Transverse colon (tissue), 4 donors: Measurements from ENCODE around the gene RCAN2.

Experiments used
- POLR2A ChIP-seq: fragments of 450-650 bp; IDR thresholded peaks from one replicate; pipeline ENCODE4 v1.6.1; 2016; ENCODE audit warnings: antibody characterized with exemption, mild to moderate bottlenecking, moderate library complexity
- POLR2AphosphoS5 ChIP-seq, 3 donors: sonication (generic); formaldehyde crosslinking; IDR thresholded peaks; one replicate each; pipeline ENCODE4 v1.6.1; 2016; ENCODE audit warnings: antibody characterized with exemption in 3 of 3
- TF ChIP-seq, protein P1 (sequence below), 5 experiments: fragments of 200-600 bp in 3 of 5; fragments of 450-650 bp in 2 of 5; sonication (generic) in 3 of 5; IDR thresholded peaks; 1 replicate in 2 of 5; 2 replicates in 3 of 5; pipeline ENCODE4 v1.5.1; 2016 to 2017; ENCODE audit warnings: antibody characterized with exemption in 5 of 5, inconsistent platforms in 3 of 5, mild to moderate bottlenecking in 2 of 5, moderate library complexity in 1 of 5

DNA sequence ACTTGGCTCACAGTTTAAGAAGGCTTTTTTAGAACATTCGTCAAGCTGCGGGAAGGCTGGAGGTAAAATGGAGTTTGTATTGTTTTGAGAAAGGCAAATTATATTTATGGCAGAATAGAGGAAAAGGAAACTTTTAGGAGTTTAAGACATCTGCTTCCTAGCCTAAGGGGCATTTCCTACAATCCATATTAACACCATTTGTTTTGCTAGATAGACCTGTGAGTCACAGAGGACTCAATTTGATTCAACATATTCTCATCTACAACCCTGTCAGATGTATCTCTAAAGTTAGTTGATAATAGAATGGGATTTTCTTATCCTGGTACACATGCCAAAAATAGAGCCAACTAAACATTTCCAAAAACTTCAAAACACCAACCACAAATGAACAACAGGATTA lies 35.0 kb downstream of the RCAN2 start:
- TF ChIP-seq POLR2A (no peak), POLR2AphosphoS5 (IDR thresholded peaks at IDR 0.05) (no peak)
- TF ChIP-seq, protein P1, sequence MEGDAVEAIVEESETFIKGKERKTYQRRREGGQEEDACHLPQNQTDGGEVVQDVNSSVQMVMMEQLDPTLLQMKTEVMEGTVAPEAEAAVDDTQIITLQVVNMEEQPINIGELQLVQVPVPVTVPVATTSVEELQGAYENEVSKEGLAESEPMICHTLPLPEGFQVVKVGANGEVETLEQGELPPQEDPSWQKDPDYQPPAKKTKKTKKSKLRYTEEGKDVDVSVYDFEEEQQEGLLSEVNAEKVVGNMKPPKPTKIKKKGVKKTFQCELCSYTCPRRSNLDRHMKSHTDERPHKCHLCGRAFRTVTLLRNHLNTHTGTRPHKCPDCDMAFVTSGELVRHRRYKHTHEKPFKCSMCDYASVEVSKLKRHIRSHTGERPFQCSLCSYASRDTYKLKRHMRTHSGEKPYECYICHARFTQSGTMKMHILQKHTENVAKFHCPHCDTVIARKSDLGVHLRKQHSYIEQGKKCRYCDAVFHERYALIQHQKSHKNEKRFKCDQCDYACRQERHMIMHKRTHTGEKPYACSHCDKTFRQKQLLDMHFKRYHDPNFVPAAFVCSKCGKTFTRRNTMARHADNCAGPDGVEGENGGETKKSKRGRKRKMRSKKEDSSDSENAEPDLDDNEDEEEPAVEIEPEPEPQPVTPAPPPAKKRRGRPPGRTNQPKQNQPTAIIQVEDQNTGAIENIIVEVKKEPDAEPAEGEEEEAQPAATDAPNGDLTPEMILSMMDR (IDR thresholded peaks at IDR 0.05): no peak
